ENCODE data around the gene SAMD14.
"Not testable (repeated sequence)": the region's sequence is repeated elsewhere in the genome, so short reads cannot be mapped to it uniquely, and the experiment has no call there.

The SAMD14 gene

DNA sequence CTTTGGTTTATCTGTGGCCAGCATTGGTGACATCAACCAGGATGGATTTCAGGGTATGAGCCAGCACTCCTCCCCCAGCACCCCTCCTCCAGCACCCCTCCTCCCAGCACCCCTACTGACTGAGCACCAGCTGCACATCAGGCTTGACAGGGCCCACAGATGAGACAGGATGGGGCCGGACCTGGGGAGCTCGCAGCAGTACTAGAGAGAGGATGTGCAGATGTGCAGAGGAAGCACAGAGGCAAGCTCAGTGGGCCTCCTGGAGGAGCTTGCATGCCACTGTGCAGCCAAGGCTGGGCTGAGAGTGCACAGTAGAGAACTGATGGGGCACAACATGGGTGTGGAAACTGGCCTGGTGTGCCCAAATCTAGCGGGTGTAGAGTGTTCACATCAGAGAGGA, 57.8 kb downstream of the SAMD14 start:
- no peak for DNase-seq

- DNase-seq = no peak
Observed at GRCh38 chr17:50071692-50072091, 58.3 kb downstream of the SAMD14 start.

DNA sequence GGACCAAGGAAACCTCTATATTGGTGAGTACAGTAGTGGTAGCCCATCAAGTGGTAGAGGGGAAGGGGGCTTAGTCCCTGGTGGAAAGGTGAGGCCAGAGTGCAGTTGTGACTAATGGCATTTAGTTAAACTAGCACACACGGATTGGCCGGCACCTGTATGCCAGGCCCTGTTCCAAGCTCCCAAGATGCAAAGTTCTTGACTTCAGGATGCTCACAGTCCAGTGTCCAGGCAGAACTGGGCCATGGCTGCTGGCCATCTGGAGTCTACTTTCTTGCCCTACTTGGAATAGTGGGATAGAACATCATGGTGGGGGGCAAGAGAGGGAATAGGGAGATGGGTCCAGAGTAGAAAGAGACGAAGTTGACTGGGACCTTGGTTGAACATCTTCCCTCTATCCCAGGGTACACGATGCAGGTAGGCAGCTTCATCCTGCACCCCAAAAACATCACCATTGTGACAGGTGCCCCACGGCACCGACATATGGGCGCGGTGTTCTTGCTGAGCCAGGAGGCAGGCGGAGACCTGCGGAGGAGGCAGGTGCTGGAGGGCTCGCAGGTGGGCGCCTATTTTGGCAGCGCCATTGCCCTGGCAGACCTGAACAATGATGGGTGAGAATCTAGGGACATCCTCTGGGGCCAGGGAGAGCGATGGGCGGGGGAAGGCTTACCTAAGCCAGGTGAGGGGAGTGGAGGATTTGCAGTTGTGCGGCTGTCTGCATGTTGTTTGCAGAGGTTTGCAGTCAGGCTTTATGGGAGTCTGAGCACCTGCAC, 58.9 kb downstream of the SAMD14 start:
- DNase-seq = no peak

DNA sequence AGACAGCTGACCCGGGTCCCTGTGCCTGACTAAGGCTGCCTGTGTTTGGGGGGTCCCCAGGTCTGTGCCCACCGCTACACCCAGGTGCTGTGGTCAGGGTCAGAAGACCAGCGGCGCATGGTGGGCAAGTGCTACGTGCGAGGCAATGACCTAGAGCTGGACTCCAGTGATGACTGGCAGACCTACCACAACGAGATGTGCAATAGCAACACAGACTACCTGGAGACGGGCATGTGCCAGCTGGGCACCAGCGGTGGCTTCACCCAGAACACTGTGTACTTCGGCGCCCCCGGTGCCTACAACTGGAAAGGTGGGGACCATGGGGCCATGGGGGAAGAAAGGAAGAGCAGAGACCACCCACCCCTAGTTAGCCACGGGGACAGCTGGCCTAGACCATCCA, 62.0 kb downstream of the SAMD14 start:
- no peak for DNase-seq

- no peak for DNase-seq
Observed at GRCh38 chr17:50066995-50067394, 63.0 kb downstream of the SAMD14 start.

DNA sequence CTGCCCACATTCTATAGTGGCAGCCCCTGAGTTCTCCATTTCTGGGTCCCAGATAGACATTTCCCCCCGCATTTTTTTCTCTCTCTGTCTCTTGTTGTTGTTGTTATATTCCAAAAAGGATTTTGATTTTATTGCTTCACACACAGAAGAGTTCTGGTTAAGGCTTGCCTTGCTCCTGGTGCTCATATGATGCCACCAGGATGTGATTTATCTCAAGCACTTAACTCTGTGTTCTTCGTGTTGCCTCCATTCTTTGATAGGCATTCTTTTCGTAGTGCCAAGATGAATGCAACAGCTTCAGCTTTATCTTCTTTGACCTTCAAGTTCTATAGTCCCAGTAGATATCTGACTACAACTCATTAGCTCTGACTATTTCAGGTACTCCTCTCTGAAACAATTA, 64.9 kb downstream of the SAMD14 start:
- DNase-seq = no peak

- no peak for DNase-seq
Observed at GRCh38 chr17:50064253-50065001, 65.5 kb downstream of the SAMD14 start.

DNA sequence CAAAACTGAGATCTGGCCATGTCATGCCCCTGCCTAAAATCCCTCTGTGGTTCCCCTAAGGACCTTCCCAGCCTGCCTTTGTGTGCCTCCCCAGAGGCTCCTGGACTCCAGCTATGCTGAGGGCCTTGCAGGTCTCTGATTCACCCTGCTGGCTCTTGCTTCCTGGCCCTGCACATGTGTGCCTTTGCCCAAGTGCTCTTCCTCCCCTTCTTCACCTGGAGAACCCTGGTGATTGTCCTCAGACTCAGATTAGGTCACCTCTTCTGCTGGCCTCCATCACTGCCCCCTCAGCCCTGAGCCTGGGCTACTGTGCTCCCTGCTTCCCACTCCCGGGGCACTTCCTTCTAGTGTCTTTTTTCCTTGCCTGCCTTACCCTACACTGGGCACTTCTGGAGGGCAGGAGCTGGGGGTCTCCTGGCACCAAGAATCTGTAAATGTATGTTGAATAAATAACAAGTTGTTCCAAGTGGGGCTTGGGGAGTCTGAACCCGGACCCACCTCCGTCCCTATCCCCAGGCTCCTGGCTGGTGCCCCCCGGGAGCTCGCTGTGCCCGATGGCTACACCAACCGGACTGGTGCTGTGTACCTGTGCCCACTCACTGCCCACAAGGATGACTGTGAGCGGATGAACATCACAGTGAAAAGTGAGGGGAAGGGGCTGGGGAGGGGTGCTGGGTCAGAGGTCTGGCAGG, 66.3 kb downstream of the SAMD14 start:
- no peak for DNase-seq

DNA sequence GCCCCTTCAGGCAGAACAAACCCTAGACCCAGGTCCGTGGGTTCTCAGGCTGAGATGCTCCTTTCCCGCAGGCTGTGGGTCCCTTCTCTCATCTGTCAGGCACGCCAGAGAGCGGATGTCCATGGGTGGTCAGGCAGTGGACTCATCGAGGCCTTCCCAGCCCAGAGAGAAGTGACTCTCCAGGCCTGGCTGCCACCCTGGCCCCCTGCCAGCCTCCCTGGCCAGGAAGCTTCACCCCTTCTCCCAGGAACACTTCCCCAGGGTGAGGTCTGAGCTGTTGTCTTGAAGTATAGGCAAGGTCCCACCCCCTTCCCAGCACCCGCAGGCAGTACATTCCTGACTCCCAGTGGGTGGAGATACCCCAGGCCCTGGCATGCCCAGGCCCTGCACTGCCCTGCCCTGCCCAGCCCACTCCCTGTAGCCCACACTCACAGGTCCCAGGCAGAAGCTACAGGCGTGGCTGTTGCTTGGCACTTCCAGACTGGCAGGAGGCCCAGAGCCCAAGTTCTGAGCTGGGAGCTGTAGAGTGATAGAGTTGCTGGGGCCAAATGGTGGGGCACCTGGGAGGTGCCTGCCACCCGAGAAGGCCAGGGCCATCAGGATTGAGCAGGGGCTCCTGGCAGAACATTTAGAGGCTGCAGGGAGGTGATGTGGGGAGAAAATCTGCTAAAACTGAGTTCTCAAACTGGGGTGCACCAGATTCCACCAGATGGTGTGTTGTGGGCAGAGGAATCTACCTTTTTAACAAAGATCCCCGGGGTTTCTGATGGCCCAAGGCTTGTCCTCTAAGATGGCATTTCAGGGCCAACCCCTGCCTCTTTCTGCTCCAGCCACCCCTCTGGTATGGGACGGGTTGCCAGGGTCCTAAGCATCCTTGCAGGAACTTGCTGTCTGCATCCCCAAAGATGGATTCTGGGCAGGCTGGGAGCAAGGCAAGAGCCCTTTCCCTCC, 67.4 kb downstream of the SAMD14 start:
- DNase-seq = no peak

DNA sequence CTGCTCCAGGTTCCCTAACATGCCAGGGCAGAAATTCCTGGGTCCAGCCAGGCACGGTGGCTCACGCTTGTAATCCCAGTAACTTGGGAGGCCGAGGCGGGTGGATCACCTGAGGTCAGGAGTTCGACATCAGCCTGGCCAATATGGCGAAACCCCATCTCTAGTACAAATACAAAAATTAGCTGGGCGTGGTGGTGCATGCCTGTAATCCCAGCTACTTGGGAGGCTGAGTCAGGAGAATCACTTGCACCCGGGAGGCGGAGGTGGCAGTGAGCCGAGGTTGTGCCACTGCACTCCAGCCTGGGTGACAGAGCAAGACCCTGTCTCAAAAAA, 68.3 kb downstream of the SAMD14 start:
- DNase-seq = not testable (repeated sequence)

DNA sequence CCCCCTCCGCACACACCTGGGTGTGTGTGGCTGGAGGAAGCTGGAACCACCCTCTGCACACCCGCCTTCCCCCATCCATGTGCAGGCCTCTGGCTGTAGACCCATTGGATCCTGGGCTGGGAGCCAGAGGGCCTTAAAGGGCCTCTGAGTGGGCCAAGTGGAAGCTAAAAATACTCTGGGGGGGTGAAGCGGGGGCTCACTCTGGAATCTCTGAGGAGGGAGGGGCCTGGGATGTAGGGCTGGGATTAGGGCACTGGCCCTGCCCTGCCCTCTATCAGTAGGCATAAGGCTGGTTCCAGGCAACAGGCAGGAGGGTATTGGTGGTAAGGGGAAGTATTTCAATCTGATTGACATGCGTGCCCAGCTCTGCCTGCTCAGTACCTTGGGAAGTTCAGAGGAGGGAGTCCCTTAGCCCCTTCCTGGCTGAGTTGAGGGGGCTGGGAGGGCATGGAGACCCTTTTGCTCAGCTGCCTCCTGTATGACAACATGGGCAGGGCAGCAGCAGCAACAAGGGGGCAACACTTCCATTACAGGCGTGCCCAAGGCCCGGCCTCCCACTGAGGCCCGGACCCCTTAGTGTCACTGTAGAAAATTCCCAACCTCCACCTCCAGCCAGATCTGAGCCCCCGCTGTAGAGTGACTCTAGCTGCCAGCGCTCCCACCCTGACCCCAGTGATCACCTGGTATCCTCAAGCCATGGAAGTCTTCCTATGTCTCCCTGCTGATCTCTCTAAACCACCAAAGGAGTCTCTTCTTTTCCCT, 68.8 kb downstream of the SAMD14 start:
- no peak for DNase-seq
